ENCODE data around the gene ERC2.

DNA sequence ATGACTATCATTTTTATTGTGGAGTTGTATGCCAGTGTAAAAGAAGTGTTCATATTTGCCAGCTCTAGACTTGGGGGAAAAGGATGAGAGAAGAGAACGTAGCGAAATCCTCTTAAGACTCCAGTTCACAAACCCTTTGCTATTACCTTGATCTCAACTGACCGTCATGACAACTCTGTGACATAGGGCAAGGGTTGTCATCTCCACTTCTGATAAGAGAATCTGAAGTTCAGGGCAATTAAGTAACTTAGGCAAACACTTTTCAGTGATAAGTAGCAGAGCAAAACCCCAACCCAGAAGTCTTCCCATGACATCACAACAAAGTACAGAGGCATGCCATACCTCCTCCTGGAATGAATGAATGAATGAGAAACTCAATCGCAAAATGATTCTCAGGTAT is 940.9 kb downstream of the ERC2 start:
- TF ChIP-seq, protein P1, sequence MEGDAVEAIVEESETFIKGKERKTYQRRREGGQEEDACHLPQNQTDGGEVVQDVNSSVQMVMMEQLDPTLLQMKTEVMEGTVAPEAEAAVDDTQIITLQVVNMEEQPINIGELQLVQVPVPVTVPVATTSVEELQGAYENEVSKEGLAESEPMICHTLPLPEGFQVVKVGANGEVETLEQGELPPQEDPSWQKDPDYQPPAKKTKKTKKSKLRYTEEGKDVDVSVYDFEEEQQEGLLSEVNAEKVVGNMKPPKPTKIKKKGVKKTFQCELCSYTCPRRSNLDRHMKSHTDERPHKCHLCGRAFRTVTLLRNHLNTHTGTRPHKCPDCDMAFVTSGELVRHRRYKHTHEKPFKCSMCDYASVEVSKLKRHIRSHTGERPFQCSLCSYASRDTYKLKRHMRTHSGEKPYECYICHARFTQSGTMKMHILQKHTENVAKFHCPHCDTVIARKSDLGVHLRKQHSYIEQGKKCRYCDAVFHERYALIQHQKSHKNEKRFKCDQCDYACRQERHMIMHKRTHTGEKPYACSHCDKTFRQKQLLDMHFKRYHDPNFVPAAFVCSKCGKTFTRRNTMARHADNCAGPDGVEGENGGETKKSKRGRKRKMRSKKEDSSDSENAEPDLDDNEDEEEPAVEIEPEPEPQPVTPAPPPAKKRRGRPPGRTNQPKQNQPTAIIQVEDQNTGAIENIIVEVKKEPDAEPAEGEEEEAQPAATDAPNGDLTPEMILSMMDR (IDR thresholded peaks at IDR 0.05), result no peak
- no peak for TF ChIP-seq ZFX (IDR thresholded peaks at IDR 0.05; ENCODE audit: borderline replicate concordance)

Data from 22Rv1 (cell line).